Measurements from ENCODE around the gene DLG1. TPM values are rescaled to one million over a fixed set of nuclear protein-coding genes. Genes with fewer than 3 reads are reported as not detected.
A peak's percentile ranks its signal among the peaks of the same experiment; 100 is the strongest.

Gene DLG1
- total RNA-seq, 1 donor from 2014 or later, result 116 TPM

- ATAC-seq (no peak), DNase-seq (ENCODE audit: low spot score) (no peak)
- intact Hi-C loops (cut with DNase I), result no loop called here
Measured at GRCh38 chr3:197014942-197015575, 283.4 kb downstream of the DLG1 start.

- no peak for DNase-seq (ENCODE audit: low spot score)
- intact Hi-C loops (cut with DNase I), result no loop called here
Measured at GRCh38 chr3:197014024-197014423, 284.4 kb downstream of the DLG1 start.

GRCh38 chr3:197012540-197012883 lies 285.9 kb downstream of the DLG1 start:
- intact Hi-C loops (cut with DNase I), result no loop called here
- ATAC-seq (no peak), DNase-seq (ENCODE audit: low spot score) (no peak)

More at GRCh38 chr3:197014024-197014423, 284.4 kb downstream of the DLG1 start:
- ATAC-seq, result no peak

- intact Hi-C loops (cut with DNase I), result no loop called here
- ATAC-seq, result no peak
Measured at GRCh38 chr3:197011780-197012539, 286.5 kb downstream of the DLG1 start.

GRCh38 chr3:197010556-197011351 lies 287.7 kb downstream of the DLG1 start:
- intact Hi-C loops (cut with DNase I), result no loop called here
- ATAC-seq (no peak), DNase-seq (ENCODE audit: low spot score) (no peak)

More at GRCh38 chr3:197011780-197012539, 286.5 kb downstream of the DLG1 start:
- DNase-seq (ENCODE audit: low spot score), result no peak

GRCh38 chr3:197009532-197010019 lies 288.8 kb downstream of the DLG1 start:
- DNase-seq (ENCODE audit: low spot score) (no peak), ATAC-seq (no peak)
- intact Hi-C loops (cut with DNase I), result no loop called here

GRCh38 chr3:197008436-197009209 lies 289.8 kb downstream of the DLG1 start:
- no peak for ATAC-seq
- intact Hi-C loops (cut with DNase I), result no loop called here
- DNase-seq (ENCODE audit: low spot score), result no peak

GRCh38 chr3:197007953-197008352 lies 290.5 kb downstream of the DLG1 start:
- intact Hi-C loops (cut with DNase I), result no loop called here
- DNase-seq (ENCODE audit: low spot score) (no peak), ATAC-seq (no peak)

GRCh38 chr3:197007296-197007940 lies 291.0 kb downstream of the DLG1 start:
- intact Hi-C loops (cut with DNase I), result no loop called here
- DNase-seq (ENCODE audit: low spot score) (no peak), ATAC-seq (no peak)

- ATAC-seq, result no peak
- no peak for DNase-seq (ENCODE audit: low spot score)
- intact Hi-C loops (cut with DNase I), result no loop called here
Measured at GRCh38 chr3:197006860-197007259, 291.6 kb downstream of the DLG1 start.

- ATAC-seq (no peak), DNase-seq (ENCODE audit: low spot score) (no peak)
- intact Hi-C loops (cut with DNase I), result no loop called here
Measured at GRCh38 chr3:197006446-197006845, 292.0 kb downstream of the DLG1 start.

GRCh38 chr3:197003461-197004385 lies 294.7 kb downstream of the DLG1 start:
- DNase-seq (ENCODE audit: low spot score), result no peak
- no peak for ATAC-seq
- intact Hi-C loops (cut with DNase I), result no loop called here

GRCh38 chr3:197002701-197003454 lies 295.5 kb downstream of the DLG1 start:
- DNase-seq (ENCODE audit: low spot score), result peak; percentile 85
- ATAC-seq, result peak; percentile 71
- intact Hi-C loops (cut with DNase I), result no loop called here

GRCh38 chr3:197001972-197002700 lies 296.3 kb downstream of the DLG1 start:
- DNase-seq (ENCODE audit: low spot score) (peak; percentile 72), ATAC-seq (peak; percentile 43)
- intact Hi-C loops (cut with DNase I), result no loop called here

GRCh38 chr3:197001106-197001971 lies 297.1 kb downstream of the DLG1 start:
- ATAC-seq (peak; percentile 2), DNase-seq (ENCODE audit: low spot score) (peak; percentile 51)
- intact Hi-C loops (cut with DNase I), result no loop called here

Measured in sciatic nerve (tissue), 2 donors.